HepG2 (cell line): ENCODE results near the gene FURIN.

Source experiments
- GABPA ChIP-seq, 2 experiments: IDR thresholded peaks; 2 replicates each; pipeline ENCODE4 v1.6.1; 2011 to 2016; ENCODE audit warnings: low read depth in 2 of 2, low read length in 1 of 2, missing biosample characterization in 1 of 2, missing genetic modification characterization in 1 of 2
- ISX ChIP-seq: sonication (generic); formaldehyde crosslinking; conservative IDR thresholded peaks from 2 replicates; pipeline ENCODE4 v1.5.0; 2020; ENCODE audit warnings: missing genetic modification reagents
- NFATC3 ChIP-seq: sonication (generic); formaldehyde crosslinking; IDR thresholded peaks from 2 replicates; pipeline ENCODE4 v1.5.1; 2020; ENCODE audit warnings: mild to moderate bottlenecking, missing genetic modification reagents
- RAD51 ChIP-seq: fragments of 450-650 bp; IDR thresholded peaks from 2 replicates; pipeline ENCODE4 v1.6.1; 2016; ENCODE audit warnings: borderline replicate concordance
- SAP130 ChIP-seq: IDR thresholded peaks from 2 replicates; pipeline ENCODE4 v1.6.1; 2016; ENCODE audit warnings: low read depth
- TGIF2 ChIP-seq: IDR thresholded peaks from 2 replicates; pipeline ENCODE4 v1.6.1; 2016; ENCODE audit warnings: control low read depth, missing compliant biosample characterization
- U2AF2 ChIP-seq: fragments of 200-400 bp; formaldehyde crosslinking; IDR thresholded peaks from 2 replicates; pipeline ENCODE4 v1.6.1; 2017; ENCODE audit warnings: low read depth, mild to moderate bottlenecking, low read length
- ZFP90 ChIP-seq: sonication (generic); formaldehyde crosslinking; IDR thresholded peaks from 2 replicates; pipeline ENCODE4 v1.8.0; 2022; ENCODE audit warnings: missing genetic modification reagents, mild to moderate bottlenecking, inconsistent platforms, borderline replicate concordance
- ZNF10 ChIP-seq: sonication (generic); formaldehyde crosslinking; IDR thresholded peaks from 2 replicates; pipeline ENCODE4 v1.4.0; 2020; ENCODE audit warnings: mild to moderate bottlenecking, low read depth, missing genetic modification reagents, borderline replicate concordance
- ZNF138 ChIP-seq: sonication (generic); formaldehyde crosslinking; IDR thresholded peaks from 2 replicates; pipeline ENCODE4 v1.5.0; 2020; ENCODE audit warnings: mild to moderate bottlenecking, low read depth, missing genetic modification reagents
- ZNF451 ChIP-seq: sonication (generic); formaldehyde crosslinking; IDR thresholded peaks from 2 replicates; pipeline ENCODE4 v1.5.0; 2020; ENCODE audit warnings: mild to moderate bottlenecking, missing genetic modification reagents
- TF ChIP-seq, protein P1 (sequence below): sonication (generic); formaldehyde crosslinking; IDR thresholded peaks from 2 replicates; pipeline ENCODE4 v1.9.0; 2022; ENCODE audit warnings: missing genetic modification reagents, mild to moderate bottlenecking, borderline replicate concordance
- TF ChIP-seq, protein P2 (sequence below): sonication (generic); formaldehyde crosslinking; IDR thresholded peaks from 2 replicates; pipeline ENCODE4 v1.5.0; 2020; ENCODE audit warnings: mild to moderate bottlenecking, missing genetic modification reagents, moderate library complexity
- TF ChIP-seq, protein P3 (sequence below): sonication (generic); formaldehyde crosslinking; IDR thresholded peaks from 2 replicates; pipeline ENCODE4 v1.5.1; 2020; ENCODE audit warnings: missing genetic modification reagents, mild to moderate bottlenecking, borderline replicate concordance

DNA sequence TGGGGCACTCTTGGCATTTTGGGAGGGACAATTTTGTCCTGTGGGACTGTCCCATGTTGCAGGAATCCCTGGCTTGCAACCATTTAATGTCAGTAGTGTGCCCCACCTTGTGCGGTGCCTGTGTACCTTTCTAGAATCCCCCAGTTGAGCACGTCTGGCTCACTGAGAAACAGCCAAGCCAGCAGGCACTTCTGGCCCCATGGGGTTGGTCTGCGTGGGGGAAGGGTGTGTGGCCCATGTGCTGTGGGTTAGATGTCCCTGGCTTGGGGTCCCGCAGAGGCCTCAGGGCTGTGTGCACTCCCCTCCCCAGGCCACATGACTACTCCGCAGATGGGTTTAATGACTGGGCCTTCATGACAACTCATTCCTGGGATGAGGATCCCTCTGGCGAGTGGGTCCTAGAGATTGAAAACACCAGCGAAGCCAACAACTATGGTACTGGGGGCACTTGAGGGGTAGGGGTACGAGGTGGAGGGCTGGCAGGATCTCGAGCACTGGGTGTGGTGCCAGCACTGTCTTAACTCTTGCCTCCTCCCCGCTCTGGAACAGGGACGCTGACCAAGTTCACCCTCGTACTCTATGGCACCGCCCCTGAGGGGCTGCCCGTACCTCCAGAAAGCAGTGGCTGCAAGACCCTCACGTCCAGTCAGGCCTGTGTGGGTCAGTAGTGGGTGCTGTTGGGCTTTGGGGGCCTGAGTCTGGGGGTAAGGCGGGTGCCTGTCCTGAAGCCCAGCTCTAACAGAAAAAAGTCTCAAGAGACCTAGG lies 12.2 kb downstream of the FURIN start:
- no peak for TF ChIP-seq U2AF2
- TF ChIP-seq, protein P1, sequence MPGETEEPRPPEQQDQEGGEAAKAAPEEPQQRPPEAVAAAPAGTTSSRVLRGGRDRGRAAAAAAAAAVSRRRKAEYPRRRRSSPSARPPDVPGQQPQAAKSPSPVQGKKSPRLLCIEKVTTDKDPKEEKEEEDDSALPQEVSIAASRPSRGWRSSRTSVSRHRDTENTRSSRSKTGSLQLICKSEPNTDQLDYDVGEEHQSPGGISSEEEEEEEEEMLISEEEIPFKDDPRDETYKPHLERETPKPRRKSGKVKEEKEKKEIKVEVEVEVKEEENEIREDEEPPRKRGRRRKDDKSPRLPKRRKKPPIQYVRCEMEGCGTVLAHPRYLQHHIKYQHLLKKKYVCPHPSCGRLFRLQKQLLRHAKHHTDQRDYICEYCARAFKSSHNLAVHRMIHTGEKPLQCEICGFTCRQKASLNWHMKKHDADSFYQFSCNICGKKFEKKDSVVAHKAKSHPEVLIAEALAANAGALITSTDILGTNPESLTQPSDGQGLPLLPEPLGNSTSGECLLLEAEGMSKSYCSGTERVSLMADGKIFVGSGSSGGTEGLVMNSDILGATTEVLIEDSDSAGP (CRISPR knock-in tag): no peak
- TF ChIP-seq, protein P2, sequence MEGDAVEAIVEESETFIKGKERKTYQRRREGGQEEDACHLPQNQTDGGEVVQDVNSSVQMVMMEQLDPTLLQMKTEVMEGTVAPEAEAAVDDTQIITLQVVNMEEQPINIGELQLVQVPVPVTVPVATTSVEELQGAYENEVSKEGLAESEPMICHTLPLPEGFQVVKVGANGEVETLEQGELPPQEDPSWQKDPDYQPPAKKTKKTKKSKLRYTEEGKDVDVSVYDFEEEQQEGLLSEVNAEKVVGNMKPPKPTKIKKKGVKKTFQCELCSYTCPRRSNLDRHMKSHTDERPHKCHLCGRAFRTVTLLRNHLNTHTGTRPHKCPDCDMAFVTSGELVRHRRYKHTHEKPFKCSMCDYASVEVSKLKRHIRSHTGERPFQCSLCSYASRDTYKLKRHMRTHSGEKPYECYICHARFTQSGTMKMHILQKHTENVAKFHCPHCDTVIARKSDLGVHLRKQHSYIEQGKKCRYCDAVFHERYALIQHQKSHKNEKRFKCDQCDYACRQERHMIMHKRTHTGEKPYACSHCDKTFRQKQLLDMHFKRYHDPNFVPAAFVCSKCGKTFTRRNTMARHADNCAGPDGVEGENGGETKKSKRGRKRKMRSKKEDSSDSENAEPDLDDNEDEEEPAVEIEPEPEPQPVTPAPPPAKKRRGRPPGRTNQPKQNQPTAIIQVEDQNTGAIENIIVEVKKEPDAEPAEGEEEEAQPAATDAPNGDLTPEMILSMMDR (CRISPR knock-in tag): no peak
- TF ChIP-seq ISX (CRISPR knock-in tag): no peak
- no peak for TF ChIP-seq TGIF2 (CRISPR knock-in tag)
- no peak for TF ChIP-seq SAP130 (CRISPR knock-in tag)
- TF ChIP-seq ZNF451 (CRISPR knock-in tag): no peak
- TF ChIP-seq, protein P3, sequence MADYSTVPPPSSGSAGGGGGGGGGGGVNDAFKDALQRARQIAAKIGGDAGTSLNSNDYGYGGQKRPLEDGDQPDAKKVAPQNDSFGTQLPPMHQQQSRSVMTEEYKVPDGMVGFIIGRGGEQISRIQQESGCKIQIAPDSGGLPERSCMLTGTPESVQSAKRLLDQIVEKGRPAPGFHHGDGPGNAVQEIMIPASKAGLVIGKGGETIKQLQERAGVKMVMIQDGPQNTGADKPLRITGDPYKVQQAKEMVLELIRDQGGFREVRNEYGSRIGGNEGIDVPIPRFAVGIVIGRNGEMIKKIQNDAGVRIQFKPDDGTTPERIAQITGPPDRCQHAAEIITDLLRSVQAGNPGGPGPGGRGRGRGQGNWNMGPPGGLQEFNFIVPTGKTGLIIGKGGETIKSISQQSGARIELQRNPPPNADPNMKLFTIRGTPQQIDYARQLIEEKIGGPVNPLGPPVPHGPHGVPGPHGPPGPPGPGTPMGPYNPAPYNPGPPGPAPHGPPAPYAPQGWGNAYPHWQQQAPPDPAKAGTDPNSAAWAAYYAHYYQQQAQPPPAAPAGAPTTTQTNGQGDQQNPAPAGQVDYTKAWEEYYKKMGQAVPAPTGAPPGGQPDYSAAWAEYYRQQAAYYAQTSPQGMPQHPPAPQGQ (CRISPR knock-in tag): no peak
- no peak for TF ChIP-seq ZNF138 (CRISPR knock-in tag)
- no peak for TF ChIP-seq ZFP90 (CRISPR knock-in tag)
- no peak for TF ChIP-seq ZNF10 (CRISPR knock-in tag)
- TF ChIP-seq NFATC3: no peak
- TF ChIP-seq RAD51: no peak
- TF ChIP-seq GABPA (IDR thresholded peaks at IDR 0.05; ENCODE audit: low read depth, low read length): no peak
- TF ChIP-seq GABPA (CRISPR knock-in tag; IDR thresholded peaks at IDR 0.05; ENCODE audit: low read depth): no peak
